ENCODE measurements around the gene ABHD3.
"Not testable (repeated sequence)": the region's sequence is repeated elsewhere in the genome, so short reads cannot be mapped to it uniquely, and the experiment has no call there.

Gene ABHD3

GRCh38 chr18:21612125-21613039 is 92.2 kb downstream of the ABHD3 start, which contains the start of gene SNRPD1:
Gene SNRPD1 (plus strand): TSS chr18:21612314. CDS start chr18:21612430, 116 bp downstream.
- H4K5ac ChIP-seq (ENCODE audit: low read length), result no peak within 1 kb of the TSS
- H2BK5ac ChIP-seq (ENCODE audit: low read length), result peak within 1 kb of the TSS; percentile 71
- H4K8ac ChIP-seq (ENCODE audit: low read depth, low read length), result peak within 1 kb of the TSS; percentile 91
- WGBS (ENCODE audit: extremely low coverage, insufficient coverage, low lambda C conversion rate), result no CpG with 5 or more reads among the region's 59 CpGs
- peak within 1 kb of the TSS; percentile 97 for H3K9ac ChIP-seq (ENCODE audit: low read length)
- H2BK120ac ChIP-seq (ENCODE audit: low read depth, low read length), result peak within 1 kb of the TSS; percentile 54
- peak; percentile 96 for DNase-seq
- H3K4me1 ChIP-seq (ENCODE audit: control insufficient read depth, low read depth, low read length), result no peaks in the 10 kb centered on the region
- H3K18ac ChIP-seq (ENCODE audit: low read length), result peak within 1 kb of the TSS; percentile 91
- H3K36me3 ChIP-seq (ENCODE audit: control insufficient read depth, insufficient read depth, low read length), result no peaks in the 10 kb centered on the region
- H3K56ac ChIP-seq (ENCODE audit: low read length), result peak within 1 kb of the TSS; percentile 95
- no peak within 1 kb of the TSS for H2BK15ac ChIP-seq (replicated peaks; ENCODE audit: low read depth)
- H3K4ac ChIP-seq (ENCODE audit: low read depth, low read length), result peak within 1 kb of the TSS; percentile 97
- H3K27ac ChIP-seq (ENCODE audit: low read depth, low read length), result peak within 1 kb of the TSS; percentile 93
- peaks cover 49% of the 10 kb centered on the region for H3K79me2 ChIP-seq (ENCODE audit: control insufficient read depth, insufficient read depth, low read length)
- H3K23ac ChIP-seq (ENCODE audit: low read length), result no peak within 1 kb of the TSS
- H3K79me1 ChIP-seq (ENCODE audit: low read length), result no peaks in the 10 kb centered on the region
- peak within 1 kb of the TSS; percentile 89 for H3K4me3 ChIP-seq (ENCODE audit: low read length)
- H3K4me2 ChIP-seq (ENCODE audit: low read length), result peak within 1 kb of the TSS; percentile 45
- no peaks in the 10 kb centered on the region for H3K27me3 ChIP-seq (ENCODE audit: insufficient read depth, low read length, poor library complexity)
- no peak within 1 kb of the TSS for H2AK5ac ChIP-seq (ENCODE audit: low read length)

GRCh38 chr18:21611401-21612124 is 93.0 kb downstream of the ABHD3 start:
- not testable (repeated sequence) for H3K79me1 ChIP-seq (ENCODE audit: low read length); H3K4me1 ChIP-seq (ENCODE audit: control insufficient read depth, low read depth, low read length); H2AK5ac ChIP-seq (ENCODE audit: low read length); H3K4ac ChIP-seq (ENCODE audit: low read depth, low read length); H2BK120ac ChIP-seq (ENCODE audit: low read depth, low read length); H2BK5ac ChIP-seq (ENCODE audit: low read length); H4K8ac ChIP-seq (ENCODE audit: low read depth, low read length); H3K4me3 ChIP-seq (ENCODE audit: low read length); H3K56ac ChIP-seq (ENCODE audit: low read length); H4K5ac ChIP-seq (ENCODE audit: low read length); H3K4me2 ChIP-seq (ENCODE audit: low read length); H3K18ac ChIP-seq (ENCODE audit: low read length); H2BK15ac ChIP-seq (replicated peaks; ENCODE audit: low read depth); H3K36me3 ChIP-seq (ENCODE audit: control insufficient read depth, insufficient read depth, low read length); H3K9ac ChIP-seq (ENCODE audit: low read length); H3K23ac ChIP-seq (ENCODE audit: low read length); H3K27ac ChIP-seq (ENCODE audit: low read depth, low read length); H3K27me3 ChIP-seq (ENCODE audit: insufficient read depth, low read length, poor library complexity)
- no CpG with 5 or more reads among the region's 30 CpGs for WGBS (ENCODE audit: extremely low coverage, insufficient coverage, low lambda C conversion rate)
- peaks cover 41% of the 10 kb centered on the region for H3K79me2 ChIP-seq (ENCODE audit: control insufficient read depth, insufficient read depth, low read length)
- peak; percentile 4 for DNase-seq

- Histone ChIP-seq H3K9ac (ENCODE audit: low read length) (no peak overlapping the region), H3K56ac (ENCODE audit: low read length) (no peak overlapping the region), H3K27me3 (ENCODE audit: insufficient read depth, low read length, poor library complexity) (no peaks in the 10 kb centered on the region), H3K27ac (ENCODE audit: low read depth, low read length) (no peak overlapping the region), H3K79me1 (ENCODE audit: low read length) (no peaks in the 10 kb centered on the region), H3K36me3 (ENCODE audit: control insufficient read depth, insufficient read depth, low read length) (no peaks in the 10 kb centered on the region), H3K4me2 (ENCODE audit: low read length) (no peak overlapping the region), H2BK15ac (replicated peaks; ENCODE audit: low read depth) (no peak overlapping the region), H4K8ac (ENCODE audit: low read depth, low read length) (no peak overlapping the region), H4K5ac (ENCODE audit: low read length) (no peak overlapping the region), H3K4ac (ENCODE audit: low read depth, low read length) (no peak overlapping the region), H3K18ac (ENCODE audit: low read length) (no peak overlapping the region), H3K23ac (ENCODE audit: low read length) (no peak overlapping the region), H3K79me2 (ENCODE audit: control insufficient read depth, insufficient read depth, low read length) (no peaks in the 10 kb centered on the region), H2AK5ac (ENCODE audit: low read length) (no peak overlapping the region), H3K4me1 (ENCODE audit: control insufficient read depth, low read depth, low read length) (no peaks in the 10 kb centered on the region), H2BK120ac (ENCODE audit: low read depth, low read length) (no peak overlapping the region), H2BK5ac (ENCODE audit: low read length) (no peak overlapping the region), H3K4me3 (ENCODE audit: low read length) (no peak overlapping the region)
- no peak for DNase-seq
These were observed 99.4 kb downstream of the ABHD3 start for GRCh38 chr18:21605213-21605612.

- Histone ChIP-seq H3K23ac (ENCODE audit: low read length) (no peak overlapping the region), H3K79me1 (ENCODE audit: low read length) (no peaks in the 10 kb centered on the region), H3K56ac (ENCODE audit: low read length) (no peak overlapping the region), H3K4ac (ENCODE audit: low read depth, low read length) (no peak overlapping the region), H3K27ac (ENCODE audit: low read depth, low read length) (no peak overlapping the region), H3K79me2 (ENCODE audit: control insufficient read depth, insufficient read depth, low read length) (no peaks in the 10 kb centered on the region), H3K18ac (ENCODE audit: low read length) (no peak overlapping the region), H3K27me3 (ENCODE audit: insufficient read depth, low read length, poor library complexity) (no peaks in the 10 kb centered on the region), H2AK5ac (ENCODE audit: low read length) (no peak overlapping the region), H2BK5ac (ENCODE audit: low read length) (no peak overlapping the region), H4K8ac (ENCODE audit: low read depth, low read length) (no peak overlapping the region), H4K5ac (ENCODE audit: low read length) (no peak overlapping the region), H3K4me3 (ENCODE audit: low read length) (no peak overlapping the region), H2BK15ac (replicated peaks; ENCODE audit: low read depth) (no peak overlapping the region), H2BK120ac (ENCODE audit: low read depth, low read length) (no peak overlapping the region), H3K9ac (ENCODE audit: low read length) (no peak overlapping the region), H3K4me2 (ENCODE audit: low read length) (no peak overlapping the region), H3K4me1 (ENCODE audit: control insufficient read depth, low read depth, low read length) (no peaks in the 10 kb centered on the region), H3K36me3 (ENCODE audit: control insufficient read depth, insufficient read depth, low read length) (no peaks in the 10 kb centered on the region)
- WGBS (ENCODE audit: extremely low coverage, insufficient coverage, low lambda C conversion rate), result no CpG with 5 or more reads among the region's 2 CpGs
- no peak for DNase-seq
These were observed 99.9 kb downstream of the ABHD3 start for GRCh38 chr18:21604671-21605070.

- peaks cover 17% of the 10 kb centered on the region for H3K79me2 ChIP-seq (ENCODE audit: control insufficient read depth, insufficient read depth, low read length)
- no peaks in the 10 kb centered on the region for H3K27me3 ChIP-seq (ENCODE audit: insufficient read depth, low read length, poor library complexity)
- no peak overlapping the region for H4K8ac ChIP-seq (ENCODE audit: low read depth, low read length)
- no CpG with 5 or more reads among the region's 5 CpGs for WGBS (ENCODE audit: extremely low coverage, insufficient coverage, low lambda C conversion rate)
- no peak overlapping the region for H3K18ac ChIP-seq (ENCODE audit: low read length)
- no peak overlapping the region for H3K9ac ChIP-seq (ENCODE audit: low read length)
- H3K79me1 ChIP-seq (ENCODE audit: low read length), result peaks cover 1% of the 10 kb centered on the region
- no peak overlapping the region for H4K5ac ChIP-seq (ENCODE audit: low read length)
- no peak overlapping the region for H2AK5ac ChIP-seq (ENCODE audit: low read length)
- H2BK15ac ChIP-seq (replicated peaks; ENCODE audit: low read depth), result no peak overlapping the region
- H3K36me3 ChIP-seq (ENCODE audit: control insufficient read depth, insufficient read depth, low read length), result no peaks in the 10 kb centered on the region
- H3K4me1 ChIP-seq (ENCODE audit: control insufficient read depth, low read depth, low read length), result peaks cover 1% of the 10 kb centered on the region
- H3K56ac ChIP-seq (ENCODE audit: low read length), result no peak overlapping the region
- H2BK120ac ChIP-seq (ENCODE audit: low read depth, low read length), result no peak overlapping the region
- no peak overlapping the region for H2BK5ac ChIP-seq (ENCODE audit: low read length)
- H3K27ac ChIP-seq (ENCODE audit: low read depth, low read length), result no peak overlapping the region
- H3K23ac ChIP-seq (ENCODE audit: low read length), result no peak overlapping the region
- no peak overlapping the region for H3K4me3 ChIP-seq (ENCODE audit: low read length)
- no peak for DNase-seq
- no peak overlapping the region for H3K4me2 ChIP-seq (ENCODE audit: low read length)
- no peak overlapping the region for H3K4ac ChIP-seq (ENCODE audit: low read depth, low read length)
These were observed 102.3 kb downstream of the ABHD3 start for GRCh38 chr18:21602299-21602587.

Data from mesendoderm (in vitro differentiated cells).